HG03439 (cell line): Measurements from ENCODE around the gene ENOX2.

Source experiments
- ATAC-seq: cut with Tn5 transposase; IDR thresholded peaks from one replicate; pipeline ENCODE4 v1.9.1; 2021; ENCODE audit warnings: mild to moderate bottlenecking, moderate library complexity; ENCODE audit not compliant: unreplicated experiment

Gene ENOX2

DNA sequence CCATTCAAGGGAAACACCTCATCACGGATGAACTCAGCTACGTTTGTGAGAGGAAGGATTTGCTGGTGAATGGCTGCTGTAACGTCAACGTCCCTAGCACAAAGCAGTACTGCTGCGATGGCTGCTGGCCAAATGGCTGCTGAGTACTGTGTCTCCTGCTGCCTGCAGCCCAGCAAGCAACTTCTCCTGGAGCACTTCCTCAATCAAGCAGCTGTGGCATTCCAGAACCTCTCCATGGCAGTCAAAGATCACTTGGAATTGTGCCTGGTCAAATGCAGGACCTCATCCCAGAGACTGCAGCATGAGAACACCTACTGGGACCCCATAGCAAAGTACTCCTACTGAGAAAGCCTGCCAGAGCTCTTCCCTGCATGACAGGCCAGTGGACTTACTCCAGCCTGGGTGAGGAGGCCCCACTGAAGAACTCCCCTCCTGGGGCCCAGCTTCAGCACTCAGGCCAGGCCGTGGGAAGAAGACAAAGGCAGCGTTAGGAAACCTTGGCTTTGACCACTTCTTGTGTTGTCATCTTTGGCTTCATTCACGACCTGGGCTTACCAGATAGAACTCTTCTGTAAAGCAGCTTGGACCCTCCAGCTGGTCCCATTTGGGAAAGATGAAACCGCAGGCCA is 256.9 kb downstream of the ENOX2 start:
- ATAC-seq: no peak

DNA sequence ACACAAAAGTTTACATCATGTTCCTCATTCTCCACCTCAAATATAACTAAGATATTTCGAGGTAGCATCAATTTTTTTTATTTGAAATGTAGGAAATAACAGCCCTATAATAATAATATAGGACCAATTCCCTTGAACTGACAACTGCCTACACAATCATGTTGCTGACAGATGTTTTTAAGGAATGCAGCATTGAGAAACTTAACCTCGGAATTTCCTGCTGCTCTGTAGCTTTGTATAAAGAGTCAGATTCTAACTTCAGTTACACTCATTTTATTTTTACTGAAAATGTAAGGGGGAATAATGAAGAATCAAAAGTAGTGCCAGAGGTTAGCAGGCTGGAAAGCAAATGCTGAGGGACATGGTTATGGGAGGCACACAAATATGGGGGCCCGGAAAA is 265.4 kb downstream of the ENOX2 start:
- ATAC-seq: no peak

DNA sequence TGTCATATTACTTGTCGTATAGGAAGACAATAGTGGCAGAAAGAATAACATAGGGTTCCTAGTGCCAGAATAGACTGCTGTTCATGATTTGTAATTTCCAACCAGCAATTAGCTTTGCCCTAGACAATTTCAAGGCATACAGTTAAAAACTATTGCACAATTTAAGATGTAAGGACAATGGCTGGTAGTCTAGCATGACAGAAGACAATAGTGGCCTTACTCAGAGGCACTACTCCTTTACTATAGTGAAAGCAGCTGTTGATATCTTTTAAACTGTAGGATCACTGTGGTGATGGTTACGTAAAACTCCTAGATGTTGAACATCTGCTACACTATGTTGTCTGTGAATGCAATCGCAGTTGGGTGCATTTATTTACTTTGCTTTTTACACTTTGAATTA is 266.7 kb downstream of the ENOX2 start:
- no peak for ATAC-seq

DNA sequence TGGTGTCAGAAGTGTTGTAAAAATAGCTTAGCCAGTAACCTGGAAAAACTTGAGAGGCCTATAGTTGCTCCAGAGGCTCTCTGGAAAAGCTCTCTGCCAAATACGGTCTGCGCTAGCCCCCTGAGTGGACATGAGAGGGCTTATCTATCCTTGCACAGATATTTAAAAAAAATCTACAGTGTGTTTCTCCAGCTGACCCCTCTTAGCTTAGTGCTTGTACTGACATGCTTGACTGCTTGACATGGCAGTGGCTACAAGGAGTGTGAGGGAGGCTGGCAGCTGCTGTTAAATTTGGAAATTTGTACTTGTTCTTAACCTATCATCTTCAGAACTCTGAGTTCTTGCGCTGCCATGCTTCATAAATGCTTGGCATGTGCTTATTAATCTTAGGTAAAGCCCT is 272.0 kb downstream of the ENOX2 start:
- no peak for ATAC-seq

DNA sequence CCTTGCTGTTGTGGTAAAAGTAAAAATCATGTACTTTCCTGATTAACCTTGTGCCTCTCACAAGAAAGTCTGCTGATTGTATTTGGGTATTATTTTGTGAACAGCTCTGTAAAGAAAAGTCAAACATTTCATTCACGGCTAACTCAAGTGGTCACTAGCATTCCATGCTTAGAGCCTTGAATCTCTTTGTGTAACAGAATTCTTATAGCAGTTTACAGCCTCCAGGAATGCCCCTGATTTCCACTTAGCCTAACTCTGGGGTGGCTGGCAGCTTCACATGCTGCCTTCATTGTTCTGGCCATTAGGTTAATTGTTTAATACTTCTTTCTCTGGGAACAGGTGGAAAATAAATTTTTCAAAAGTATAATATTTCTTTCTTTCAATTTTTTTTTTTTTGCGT is 274.5 kb downstream of the ENOX2 start:
- no peak for ATAC-seq

DNA sequence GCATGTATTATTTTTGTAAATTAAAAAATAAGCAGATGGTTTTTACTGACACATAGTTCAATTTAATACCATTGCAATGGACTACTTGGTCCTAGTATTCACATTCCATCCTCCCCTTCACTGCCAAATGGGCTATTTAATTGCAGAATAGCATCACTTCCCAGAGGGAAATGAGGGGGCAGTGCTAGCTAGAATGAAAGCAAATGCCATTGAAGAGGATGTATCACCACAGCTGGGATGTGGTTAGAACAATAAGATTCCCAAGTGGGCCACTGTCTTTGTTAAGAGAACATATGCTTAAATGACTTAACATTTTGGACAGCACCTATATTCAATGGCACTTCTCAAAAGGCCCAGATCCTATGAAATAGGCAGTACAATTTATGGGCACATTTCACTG is 276.5 kb downstream of the ENOX2 start:
- ATAC-seq: no peak

DNA sequence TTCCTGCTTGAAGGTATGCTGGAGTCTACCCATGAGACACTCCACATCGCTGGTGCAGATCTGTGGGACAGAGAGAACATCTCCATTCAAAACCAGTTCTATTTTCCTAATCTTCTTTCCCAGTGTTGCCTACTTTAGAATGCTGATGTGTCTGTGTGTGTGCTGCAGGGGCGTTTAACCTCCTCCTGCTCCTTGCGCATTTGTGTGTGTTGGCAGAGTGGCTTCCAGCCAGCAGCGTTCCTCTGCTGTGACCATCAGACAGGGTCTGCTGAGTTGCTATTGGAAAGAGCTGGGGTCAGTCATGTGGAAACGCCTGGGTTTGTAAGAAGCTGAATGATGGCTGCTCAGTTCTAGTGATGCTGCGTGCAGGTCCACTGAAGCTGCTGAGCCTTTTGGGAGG is 277.6 kb downstream of the ENOX2 start:
- no peak for ATAC-seq

DNA sequence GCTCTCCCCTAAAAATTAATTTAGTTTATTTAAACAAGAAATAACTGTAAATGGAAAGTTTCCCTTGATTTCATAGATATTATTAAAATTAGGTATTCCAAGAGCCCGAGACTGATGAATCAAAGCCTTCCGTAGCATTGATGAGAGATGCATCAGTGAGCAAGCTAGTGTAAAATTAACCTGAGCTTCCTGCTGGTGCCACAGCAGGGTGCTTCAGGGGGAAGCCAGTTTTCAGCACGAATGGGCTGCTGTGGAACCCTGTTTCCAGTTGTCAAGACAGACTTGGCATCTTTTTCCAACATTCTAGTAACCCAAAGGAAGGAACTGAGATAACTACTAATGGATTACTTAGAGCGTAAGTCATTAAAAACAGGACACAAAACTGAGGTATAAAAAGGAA is 279.5 kb downstream of the ENOX2 start:
- no peak for ATAC-seq

DNA sequence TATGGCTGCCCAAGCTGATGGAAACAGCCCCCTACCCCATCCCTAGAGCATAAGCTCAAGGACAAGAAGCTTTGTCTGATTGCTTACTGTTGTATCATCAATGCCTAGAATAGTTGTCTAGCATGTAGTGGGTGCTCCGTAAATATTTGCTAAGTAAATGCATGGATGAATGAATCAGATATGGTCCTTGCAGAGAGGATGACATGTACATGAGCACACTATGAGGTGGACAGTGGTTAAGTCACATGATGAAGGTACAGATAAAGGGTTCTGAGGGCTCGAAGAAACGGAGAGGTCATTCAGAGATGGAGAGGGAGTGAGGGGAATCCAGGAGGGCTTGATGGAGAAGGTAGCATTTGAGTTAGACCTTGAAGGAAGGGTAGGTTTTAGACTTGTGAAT is 287.1 kb downstream of the ENOX2 start:
- ATAC-seq: no peak

DNA sequence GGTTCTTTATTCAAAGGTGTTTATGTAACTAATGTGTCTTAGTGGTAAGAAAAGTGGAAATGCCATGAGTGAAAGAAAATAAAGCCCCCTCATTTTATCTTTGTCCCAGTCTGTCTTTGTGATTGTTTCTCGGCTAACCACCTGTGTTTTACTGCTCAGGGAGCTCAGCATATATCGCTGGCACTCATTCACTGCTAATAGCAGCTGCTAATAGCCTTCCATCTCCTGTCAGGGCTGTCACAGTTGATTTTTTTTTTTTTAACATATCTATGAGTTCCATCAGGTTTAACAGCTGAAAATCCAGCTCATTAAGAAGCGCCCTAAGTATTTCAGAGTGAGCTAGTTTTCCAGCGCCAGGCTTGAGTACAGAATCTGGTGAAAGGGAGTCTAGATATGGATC is 295.6 kb downstream of the ENOX2 start:
- ATAC-seq: no peak

DNA sequence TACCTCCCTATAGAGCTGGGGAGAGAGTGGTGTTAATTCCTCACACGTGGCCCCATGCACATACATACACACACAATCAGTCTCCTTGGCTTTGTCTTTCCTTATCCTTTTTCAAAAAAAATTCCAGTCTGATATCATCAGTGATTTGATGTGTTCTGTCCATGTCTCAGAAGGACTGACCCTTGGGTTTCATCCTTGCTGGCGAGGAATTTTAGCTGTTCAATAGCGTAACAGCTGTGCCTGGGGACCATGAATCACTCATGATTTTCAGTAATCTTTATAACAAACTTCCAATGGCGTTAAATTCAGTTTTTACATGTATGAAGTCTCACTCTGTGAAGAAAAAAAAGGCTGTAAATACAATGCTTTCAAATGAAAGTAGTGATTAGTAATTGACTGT is 296.6 kb downstream of the ENOX2 start:
- no peak for ATAC-seq

DNA sequence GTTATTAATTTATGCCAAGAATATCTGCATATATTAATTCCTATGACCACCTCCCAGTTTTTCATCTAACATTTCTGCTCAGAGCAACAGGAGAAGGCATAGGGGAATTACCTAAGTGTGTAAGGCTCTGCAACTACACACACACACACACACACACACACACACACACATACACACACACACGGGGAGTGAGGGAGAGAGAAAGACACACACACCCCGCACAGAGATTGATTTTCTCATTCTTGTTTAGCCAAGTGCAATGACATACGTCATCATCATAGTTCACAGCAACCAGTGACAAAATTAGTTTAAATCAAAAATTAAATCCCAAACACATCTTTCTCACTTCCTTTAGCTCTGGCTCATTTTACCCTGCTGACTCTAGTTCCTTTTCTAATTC is 298.1 kb downstream of the ENOX2 start:
- ATAC-seq: no peak

DNA sequence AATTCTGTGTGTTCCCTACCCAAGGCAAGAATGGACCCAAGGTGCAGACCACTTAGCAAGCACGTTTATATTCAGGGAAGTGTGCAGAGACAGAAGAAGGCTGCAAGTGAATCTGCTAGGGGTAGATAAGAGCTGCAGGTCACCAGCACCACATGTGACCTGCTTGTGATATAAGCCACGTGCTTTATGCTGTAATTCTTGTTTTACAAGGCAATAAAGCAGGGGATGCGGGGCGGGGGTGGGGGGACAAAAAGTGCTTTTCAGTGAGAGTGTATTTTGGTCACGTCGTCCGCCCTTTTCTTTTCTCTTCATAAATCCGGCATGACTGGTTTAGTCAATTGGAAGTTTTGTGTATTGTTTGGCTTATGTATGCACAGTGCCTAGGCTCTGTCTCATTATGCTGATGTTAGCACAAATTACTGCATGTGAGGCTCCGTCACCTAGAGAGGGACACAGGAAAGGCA is 308.5 kb downstream of the ENOX2 start:
- ATAC-seq: no peak

DNA sequence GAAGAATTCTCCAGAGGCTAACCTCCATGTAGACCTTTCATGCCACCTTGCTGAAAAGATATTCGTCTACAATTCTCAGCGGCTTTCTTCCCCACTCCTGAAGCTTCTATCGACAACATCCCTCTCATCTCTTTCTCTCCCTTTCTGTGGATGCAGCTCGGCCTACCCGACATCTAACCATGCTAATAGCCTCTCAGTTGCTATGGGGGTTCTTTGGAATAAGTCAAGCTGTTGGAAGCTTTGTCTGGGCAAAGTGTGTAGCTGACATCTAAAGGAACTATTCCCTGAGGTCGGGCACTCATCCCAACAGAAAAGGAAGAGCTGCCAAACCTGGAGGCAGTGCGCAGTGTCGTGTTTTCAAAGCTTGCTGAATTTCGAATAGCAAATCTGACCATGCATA is 309.1 kb downstream of the ENOX2 start:
- ATAC-seq: no peak

DNA sequence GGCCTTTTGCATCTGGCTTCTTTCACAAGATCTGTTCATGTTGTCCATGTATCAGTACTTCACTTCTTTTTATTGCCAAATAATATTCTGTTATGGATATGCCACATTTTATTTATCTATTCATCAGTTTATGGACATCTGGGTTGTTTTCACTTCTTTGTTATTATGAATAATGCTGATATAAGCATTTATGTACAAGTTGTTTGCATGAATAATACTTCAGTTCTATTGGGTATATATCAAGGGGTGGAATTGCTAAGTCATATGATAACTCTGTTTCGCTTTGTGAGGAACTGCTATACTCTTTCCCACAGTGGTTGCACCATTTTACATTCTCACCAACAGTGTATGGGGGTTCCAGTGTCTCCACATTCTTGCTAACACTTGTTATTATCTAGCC is 310.8 kb downstream of the ENOX2 start:
- no peak for ATAC-seq

DNA sequence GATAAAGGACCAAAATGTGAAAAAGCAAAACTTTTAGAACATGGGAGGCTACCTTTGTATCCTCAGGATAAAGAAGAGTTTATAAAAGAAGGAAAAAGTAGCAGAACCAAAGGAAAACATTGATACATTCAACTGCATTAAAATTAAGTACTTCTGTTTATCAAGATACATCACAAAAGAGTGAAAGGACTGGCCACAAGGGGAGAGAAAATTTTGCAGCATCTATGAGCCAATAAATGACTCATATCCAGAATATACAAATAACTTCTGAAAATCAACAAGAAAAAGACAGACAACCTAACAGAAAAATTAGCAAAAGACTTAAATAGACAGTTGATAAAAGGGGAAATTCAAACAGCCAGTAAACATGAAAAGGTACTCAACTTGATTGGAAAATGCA is 324.1 kb downstream of the ENOX2 start:
- ATAC-seq: no peak

DNA sequence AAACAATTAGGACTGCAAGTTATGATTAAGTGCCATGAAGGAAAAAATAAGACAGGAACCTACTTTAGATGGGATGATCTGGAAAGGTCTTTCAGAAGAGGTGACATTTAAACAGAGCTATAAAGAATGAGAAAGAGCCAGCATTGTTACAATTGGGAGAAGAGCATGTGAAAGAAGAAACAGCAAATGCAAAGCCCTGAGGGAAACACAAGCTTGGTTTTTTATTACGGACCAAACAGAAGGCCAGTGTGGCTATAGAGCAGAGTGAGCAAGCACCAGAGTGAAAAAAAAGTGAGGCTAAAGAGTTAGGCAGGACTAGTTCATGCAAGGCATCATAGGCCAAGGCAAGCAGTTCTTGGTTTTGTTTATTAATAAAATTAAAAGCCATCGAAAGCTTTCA is 325.6 kb downstream of the ENOX2 start:
- no peak for ATAC-seq

DNA sequence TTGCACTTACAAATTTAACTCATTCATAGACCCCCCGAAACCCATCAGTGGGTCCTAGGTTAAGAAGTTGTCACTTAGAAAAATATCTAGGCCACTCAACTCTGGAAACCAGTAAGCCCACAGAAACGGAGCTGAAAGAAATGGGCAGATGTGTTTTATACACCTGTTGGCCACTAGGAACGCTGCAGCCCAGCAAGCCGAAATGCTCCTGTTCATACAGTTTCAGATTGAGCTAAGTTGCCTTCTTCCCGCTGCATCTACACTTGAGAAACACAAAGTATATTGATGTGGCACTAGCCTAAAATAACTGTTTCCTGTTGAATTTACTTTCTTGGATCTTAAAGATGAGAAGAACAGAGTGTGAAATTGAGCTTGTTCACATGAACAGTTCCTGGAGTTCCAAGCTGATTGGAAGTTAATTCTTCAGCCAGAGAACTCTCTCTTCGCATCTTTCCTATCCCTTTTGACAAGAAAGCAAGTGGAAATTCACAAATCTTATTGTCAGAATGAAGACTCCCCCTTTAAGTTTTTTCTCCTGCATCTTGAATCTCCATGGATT is 327.1 kb downstream of the ENOX2 start:
- ATAC-seq: no peak
